ENCODE results near the gene GNB2.

GRCh38 chr7:100706672-100707311 lies 33.3 kb downstream of the GNB2 start:
- TF ChIP-seq CTCF (IDR thresholded peaks at IDR 0.05) (no peak), JUN (IDR thresholded peaks at IDR 0.05) (no peak), MYC (IDR thresholded peaks at IDR 0.05; ENCODE audit: borderline replicate concordance, low read length) (no peak), REST (IDR thresholded peaks at IDR 0.05) (no peak), POLR2A (IDR thresholded peaks at IDR 0.05; ENCODE audit: low read length) (no peak), SMC3 (IDR thresholded peaks at IDR 0.05) (no peak), MAX (IDR thresholded peaks at IDR 0.05) (no peak), EP300 (IDR thresholded peaks at IDR 0.05) (no peak), RFX5 (IDR thresholded peaks at IDR 0.05) (no peak)
